Upper lobe of left lung (tissue), 6 donors: ENCODE data around the gene HS3ST3B1. TPM values are rescaled to one million over a fixed set of nuclear protein-coding genes. Genes with fewer than 3 reads are reported as not detected.

Source experiments
- ATAC-seq, 2 donors: fragments of 200-7000 bp; cut with Tn5 transposase; one replicate each; pipeline ENCODE4 v1.9.1; 2022; ENCODE audit warnings: mild to moderate bottlenecking in 2 of 2, moderate library complexity in 2 of 2; ENCODE audit not compliant: low FRiP score in 2 of 2
- DNase-seq, 2 donors: peaks; one replicate each; pipeline ENCODE4 v3.0.0-alpha.2; 2019 to 2020
- H3K27ac ChIP-seq, 4 donors: fragments of 200-600 bp; sonication (generic); one replicate each; pipeline ENCODE4 v1.5.1; 2016 to 2019
- H3K27me3 ChIP-seq, 4 donors: fragments of 200-600 bp; sonication (generic); one replicate each; pipeline ENCODE4 v1.5.1; 2017 to 2019
- H3K36me3 ChIP-seq, 4 donors: fragments of 200-600 bp; sonication (generic); one replicate each; pipeline ENCODE4 v1.5.1; 2016 to 2019
- H3K4me1 ChIP-seq, 4 donors: fragments of 200-600 bp; sonication (generic); one replicate each; pipeline ENCODE4 v1.5.1; 2018 to 2019
- H3K4me3 ChIP-seq, 4 donors: fragments of 200-600 bp; sonication (generic); one replicate each; pipeline ENCODE4 v1.5.1; 2017 to 2019; ENCODE audit warnings: mild to moderate bottlenecking in 2 of 4, moderate library complexity in 1 of 4
- H3K9me3 ChIP-seq, 4 donors: fragments of 200-600 bp; sonication (generic); one replicate each; pipeline ENCODE4 v1.5.1; 2018 to 2019
- CTCF ChIP-seq, 6 experiments: fragments of 450-650 bp in 4 of 6; fragments of 200-600 bp in 2 of 6; sonication (generic) in 2 of 6; IDR thresholded peaks; one replicate each; pipeline ENCODE4 v1.5.1; 2016 to 2019; ENCODE audit warnings: antibody characterized with exemption in 6 of 6
- EP300 ChIP-seq, 4 donors: sonication (generic); formaldehyde crosslinking; IDR thresholded peaks; one replicate each; pipeline ENCODE4 v1.5.1; 2017; ENCODE audit warnings: antibody characterized with exemption in 4 of 4, control low read depth in 2 of 4
- POLR2A ChIP-seq, 4 donors: fragments of 450-650 bp; IDR thresholded peaks; one replicate each; pipeline ENCODE4 v1.5.1; 2016 to 2017; ENCODE audit warnings: antibody characterized with exemption in 4 of 4, mild to moderate bottlenecking in 2 of 4
- POLR2AphosphoS5 ChIP-seq, 2 donors: sonication (generic); formaldehyde crosslinking; IDR thresholded peaks; one replicate each; pipeline ENCODE4 v1.5.1; 2017; ENCODE audit warnings: antibody characterized with exemption in 2 of 2
- WGBS, 2 donors: methylation state at CpG; one replicate each; pipeline ENCODE4 v1.1.5; 2017 to 2018; 5-methylcytosine and 5-hydroxymethylcytosine counted together
- total RNA-seq, 6 donors: library from RNA; depleted of rRNA in 4 of 6; stranded (reverse); fragments of >200 nt in 4 of 6; gene quantifications; one replicate each; pipeline versions ENCODE4 v1.1.0 to v1.2.1, GENCODE V29; 2016 to 2021
- donor health status: DM: no; HTN: no; CAD: no; lungs with moderate emphysema.
- donor health status: DM: no; HTN: yes; CAD: no; lungs with severe emphysema.

HS3ST3B1 gene
- total RNA-seq, 6 donors from 2014 or later = 2.7 to 7.2 (median 4.3) TPM

- WGBS, 2 donors = 51 to 68% methylated on average over 2 of the region's 2 CpGs
- no peak overlapping the region for H3K27ac ChIP-seq
- ATAC-seq (no peak), DNase-seq (no peak)
- no peaks in the 10 kb centered on the region for H3K27me3 ChIP-seq
- no peaks in the 10 kb centered on the region for H3K9me3 ChIP-seq
- TF ChIP-seq POLR2A (IDR thresholded peaks at IDR 0.05) (no peak), CTCF (IDR thresholded peaks at IDR 0.05) (no peak), POLR2AphosphoS5 (IDR thresholded peaks at IDR 0.05) (no peak), EP300 (IDR thresholded peaks at IDR 0.05) (no peak)
- no peaks in the 10 kb centered on the region for H3K4me1 ChIP-seq
- H3K4me3 ChIP-seq = no peak overlapping the region
- H3K36me3 ChIP-seq = no peaks in the 10 kb centered on the region
Measured at GRCh38 chr17:14276535-14277250, 24.2 kb upstream of the HS3ST3B1 start.

GRCh38 chr17:14281530-14281929 lies 19.4 kb upstream of the HS3ST3B1 start:
- H3K36me3 ChIP-seq = no peaks in the 10 kb centered on the region
- ATAC-seq (no peak), DNase-seq (no peak)
- WGBS, 2 donors = 95 to 96% methylated on average over 3 of the region's 3 CpGs
- H3K27ac ChIP-seq = no peak overlapping the region
- no peaks in the 10 kb centered on the region for H3K27me3 ChIP-seq
- no peak for TF ChIP-seq CTCF (IDR thresholded peaks at IDR 0.05)
- no peak for TF ChIP-seq POLR2AphosphoS5 (IDR thresholded peaks at IDR 0.05)
- no peak for TF ChIP-seq POLR2A (IDR thresholded peaks at IDR 0.05)
- TF ChIP-seq EP300 (IDR thresholded peaks at IDR 0.05) = no peak
- no peak overlapping the region for H3K4me3 ChIP-seq
- H3K4me1 ChIP-seq = no peaks in the 10 kb centered on the region
- no peaks in the 10 kb centered on the region for H3K9me3 ChIP-seq

GRCh38 chr17:14282726-14283125 lies 18.2 kb upstream of the HS3ST3B1 start:
- H3K4me3 ChIP-seq = no peak overlapping the region
- no peak for ATAC-seq
- no peak for DNase-seq
- no peaks in the 10 kb centered on the region for H3K36me3 ChIP-seq
- H3K4me1 ChIP-seq = no peaks in the 10 kb centered on the region
- H3K9me3 ChIP-seq = no peaks in the 10 kb centered on the region
- TF ChIP-seq POLR2A (IDR thresholded peaks at IDR 0.05) = no peak
- no peak for TF ChIP-seq EP300 (IDR thresholded peaks at IDR 0.05)
- no peak for TF ChIP-seq CTCF (IDR thresholded peaks at IDR 0.05)
- TF ChIP-seq POLR2AphosphoS5 (IDR thresholded peaks at IDR 0.05) = no peak
- no peak overlapping the region for H3K27ac ChIP-seq
- WGBS, 2 donors = 77 to 81% methylated on average over 2 of the region's 2 CpGs
- H3K27me3 ChIP-seq = no peaks in the 10 kb centered on the region

GRCh38 chr17:14289162-14289561 lies 11.7 kb upstream of the HS3ST3B1 start:
- no peak overlapping the region for H3K27ac ChIP-seq
- no peak for TF ChIP-seq POLR2A (IDR thresholded peaks at IDR 0.05)
- TF ChIP-seq POLR2AphosphoS5 (IDR thresholded peaks at IDR 0.05) = no peak
- no peak for TF ChIP-seq EP300 (IDR thresholded peaks at IDR 0.05)
- TF ChIP-seq CTCF (IDR thresholded peaks at IDR 0.05) = no peak
- DNase-seq (no peak), ATAC-seq (no peak)
- peaks cover 0 to 6% (median 0%) of the 10 kb centered on the region in 4 donors for H3K27me3 ChIP-seq
- no peaks in the 10 kb centered on the region for H3K36me3 ChIP-seq
- no peaks in the 10 kb centered on the region for H3K4me1 ChIP-seq
- 67 to 86% methylated on average over 2 of the region's 2 CpGs for WGBS, 2 donors
- H3K9me3 ChIP-seq = no peaks in the 10 kb centered on the region
- H3K4me3 ChIP-seq = no peak overlapping the region

GRCh38 chr17:14294876-14295275 lies 6.0 kb upstream of the HS3ST3B1 start:
- Histone ChIP-seq H3K27me3 (peaks cover 0 to 54% (median 26%) of the 10 kb centered on the region in 4 donors), H3K27ac (no peak overlapping the region), H3K4me3 (no peak overlapping the region), H3K4me1 (peaks cover 18 to 28% (median 22%) of the 10 kb centered on the region in 4 donors), H3K36me3 (no peaks in the 10 kb centered on the region), H3K9me3 (no peaks in the 10 kb centered on the region)
- ATAC-seq (no peak), DNase-seq (peak in 1 of 2 donors; percentile 56)
- WGBS, 2 donors = 42 to 64% methylated on average over 20 of the region's 20 CpGs
- TF ChIP-seq POLR2A (IDR thresholded peaks at IDR 0.05) (no peak), EP300 (IDR thresholded peaks at IDR 0.05) (no peak), POLR2AphosphoS5 (IDR thresholded peaks at IDR 0.05) (no peak), CTCF (IDR thresholded peaks at IDR 0.05) (no peak)
